Brain pericyte (primary cell): Measurements from ENCODE around the gene MTMR4.
"Not testable (repeated sequence)": the region's sequence is repeated elsewhere in the genome, so short reads cannot be mapped to it uniquely, and the experiment has no call there.

Experiments used
- DNase-seq: peaks from one replicate; pipeline ENCODE4 v3.0.0-alpha.2; 2012; ENCODE audit warnings: low read depth, low spot score

Gene MTMR4

GRCh38 chr17:58525239-58525638, 10.8 kb upstream of the MTMR4 start:
- no peak for DNase-seq

- no peak for DNase-seq
These were observed 7.2 kb upstream of the MTMR4 start for GRCh38 chr17:58521680-58522079.

GRCh38 chr17:58520843-58521430, 6.5 kb upstream of the MTMR4 start:
- no peak for DNase-seq

GRCh38 chr17:58517928-58518609, 3.6 kb upstream of the MTMR4 start:
- DNase-seq, result peak; percentile 99

- DNase-seq, result no peak
These were observed 3.0 kb upstream of the MTMR4 start for GRCh38 chr17:58517378-58517927.

- DNase-seq, result no peak
These were observed 2.4 kb upstream of the MTMR4 start for GRCh38 chr17:58516644-58517377.

GRCh38 chr17:58515286-58515685, 848 bp upstream of the MTMR4 start:
- DNase-seq, result no peak

- no peak for DNase-seq
These were observed 326 bp upstream of the MTMR4 start for GRCh38 chr17:58514770-58515157.

- no peak for DNase-seq
These were observed 1.0 kb downstream of the MTMR4 start for GRCh38 chr17:58513267-58513964.

GRCh38 chr17:58510075-58510474, 4.4 kb downstream of the MTMR4 start:
- no peak for DNase-seq

GRCh38 chr17:58508341-58509067, 5.9 kb downstream of the MTMR4 start:
- no peak for DNase-seq

- DNase-seq, result peak; percentile 63
These were observed 7.3 kb downstream of the MTMR4 start for GRCh38 chr17:58507123-58507634.

- DNase-seq, result no peak
These were observed 7.9 kb downstream of the MTMR4 start for GRCh38 chr17:58506354-58507080.

- DNase-seq, result no peak
These were observed 9.5 kb downstream of the MTMR4 start for GRCh38 chr17:58504826-58505351.

- no peak for DNase-seq
These were observed 10.6 kb downstream of the MTMR4 start for GRCh38 chr17:58503866-58504265.

GRCh38 chr17:58503134-58503533, 11.3 kb downstream of the MTMR4 start:
- DNase-seq, result not testable (repeated sequence)

- no peak for DNase-seq
These were observed 13.0 kb downstream of the MTMR4 start for GRCh38 chr17:58501451-58501850.

- no peak for DNase-seq
These were observed 16.1 kb downstream of the MTMR4 start for GRCh38 chr17:58498177-58498828.

- no peak for DNase-seq
These were observed 20.9 kb downstream of the MTMR4 start for GRCh38 chr17:58493506-58493905.
